Cardiac septum (tissue), 1 donor: ENCODE results near the gene MUC5AC. TPM values are rescaled to one million over a fixed set of nuclear protein-coding genes. Genes with fewer than 3 reads are reported as not detected.
"Not testable (repeated sequence)": the region's sequence is repeated elsewhere in the genome, so short reads cannot be mapped to it uniquely, and the experiment has no call there.

Source experiments
- DNase-seq: peaks from one replicate; pipeline ENCODE4 v3.0.0-alpha.2; 2020; ENCODE audit warnings: low spot score
- intact Hi-C: fragments of 100-400 bp; cut with DNase I; formaldehyde crosslinking; loops from one replicate; pipeline ENCODE4 v1.14.0; 2022
- total RNA-seq: library from RNA; stranded (reverse); fragmentation: NEBNext Ultra II Directional; extraction: Animal tissue kit (Norgen Biotek cat#: 25700); gene quantifications from one replicate; pipeline ENCODE4 v1.2.1, GENCODE V29; 2021
- donor health status: DM: no; HTN: no; CAD: no.

MUC5AC gene
- total RNA-seq, 1 donor from 2014 or later = not detected

DNA sequence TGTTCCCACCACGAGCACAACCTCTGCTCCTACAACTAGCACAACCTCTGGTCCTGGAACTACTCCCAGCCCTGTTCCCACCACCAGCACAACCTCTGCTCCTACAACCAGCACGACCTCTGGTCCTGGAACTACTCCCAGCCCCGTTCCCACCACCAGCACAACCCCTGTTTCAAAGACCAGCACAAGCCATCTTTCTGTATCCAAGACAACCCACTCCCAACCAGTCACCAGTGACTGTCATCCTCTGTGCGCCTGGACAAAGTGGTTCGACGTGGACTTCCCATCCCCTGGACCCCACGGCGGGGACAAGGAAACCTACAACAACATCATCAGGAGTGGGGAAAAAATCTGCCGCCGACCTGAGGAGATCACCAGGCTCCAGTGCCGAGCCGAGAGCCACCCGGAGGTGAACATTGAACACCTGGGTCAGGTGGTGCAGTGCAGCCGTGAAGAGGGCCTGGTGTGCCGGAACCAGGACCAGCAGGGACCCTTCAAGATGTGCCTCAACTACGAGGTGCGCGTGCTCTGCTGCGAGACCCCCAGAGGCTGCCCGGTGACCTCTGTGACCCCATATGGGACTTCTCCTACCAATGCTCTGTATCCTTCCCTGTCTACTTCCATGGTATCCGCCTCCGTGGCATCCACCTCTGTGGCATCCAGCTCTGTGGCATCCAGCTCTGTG lies 34.2 kb downstream of the MUC5AC start:
- DNase-seq = peak; percentile 69
- intact Hi-C loops = not testable (repeated sequence)

DNA sequence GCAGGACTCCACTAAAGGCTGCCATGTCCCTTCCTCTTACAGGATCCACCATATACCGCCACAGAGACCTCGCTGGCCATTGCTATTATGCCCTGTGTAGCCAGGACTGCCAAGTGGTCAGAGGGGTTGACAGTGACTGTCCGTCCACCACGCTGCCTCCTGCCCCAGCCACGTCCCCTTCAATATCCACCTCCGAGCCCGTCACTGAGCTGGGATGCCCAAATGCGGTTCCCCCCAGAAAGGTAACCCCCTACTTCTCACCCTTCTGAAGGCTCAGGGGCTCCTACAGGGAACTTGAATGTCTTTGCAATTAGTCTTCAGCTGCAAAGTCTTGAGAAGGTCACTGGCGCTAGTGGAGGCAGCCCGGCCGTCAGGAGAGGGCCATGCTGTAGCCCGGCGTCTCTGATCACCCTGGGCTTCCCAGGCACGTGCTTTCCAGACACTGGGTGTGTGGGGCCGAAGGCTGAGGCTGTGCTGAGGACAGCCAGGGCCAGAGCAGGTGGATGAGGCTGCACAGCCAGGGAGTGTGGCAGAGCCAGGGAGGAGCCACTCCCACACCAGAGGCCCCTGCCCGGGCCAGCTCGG lies 35.1 kb downstream of the MUC5AC start:
- intact Hi-C loops = no loop called here
- DNase-seq = peak; percentile 51

DNA sequence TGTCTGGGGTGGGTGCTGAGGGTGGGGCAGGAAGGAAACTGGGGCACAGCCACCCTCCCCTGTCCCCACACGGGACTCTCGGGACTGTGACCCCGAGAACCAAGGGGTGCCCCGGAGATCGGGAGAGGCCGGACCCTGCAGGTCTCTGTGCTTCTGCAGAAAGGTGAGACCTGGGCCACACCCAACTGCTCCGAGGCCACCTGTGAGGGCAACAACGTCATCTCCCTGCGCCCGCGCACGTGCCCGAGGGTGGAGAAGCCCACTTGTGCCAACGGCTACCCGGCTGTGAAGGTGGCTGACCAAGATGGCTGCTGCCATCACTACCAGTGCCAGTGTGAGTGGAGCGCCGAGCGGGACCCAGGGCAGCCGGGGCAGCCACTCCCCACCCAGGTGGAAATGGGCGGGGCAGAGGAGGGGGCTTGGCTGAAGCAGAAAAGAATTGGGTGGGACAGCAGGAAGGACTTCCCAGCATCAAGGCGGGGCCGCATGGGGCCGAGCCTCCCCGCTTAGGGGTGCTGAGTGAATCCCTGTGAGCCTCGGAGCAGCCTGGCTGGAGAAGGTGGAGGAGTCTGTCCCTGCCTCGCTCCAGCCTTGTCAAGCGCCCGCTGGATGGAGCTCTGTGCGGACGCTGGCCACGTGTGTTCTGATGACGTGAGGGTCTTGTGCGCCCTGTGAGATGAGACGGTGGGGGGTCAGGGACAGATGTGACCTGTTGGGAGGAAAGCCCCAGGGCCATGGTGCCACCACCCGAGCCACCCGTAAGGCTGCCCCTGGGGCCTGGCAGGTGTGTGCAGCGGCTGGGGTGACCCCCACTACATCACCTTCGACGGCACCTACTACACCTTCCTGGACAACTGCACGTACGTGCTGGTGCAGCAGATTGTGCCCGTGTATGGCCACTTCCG lies 35.8 kb downstream of the MUC5AC start:
- intact Hi-C loops = no loop called here
- DNase-seq = peak; percentile 60

DNA sequence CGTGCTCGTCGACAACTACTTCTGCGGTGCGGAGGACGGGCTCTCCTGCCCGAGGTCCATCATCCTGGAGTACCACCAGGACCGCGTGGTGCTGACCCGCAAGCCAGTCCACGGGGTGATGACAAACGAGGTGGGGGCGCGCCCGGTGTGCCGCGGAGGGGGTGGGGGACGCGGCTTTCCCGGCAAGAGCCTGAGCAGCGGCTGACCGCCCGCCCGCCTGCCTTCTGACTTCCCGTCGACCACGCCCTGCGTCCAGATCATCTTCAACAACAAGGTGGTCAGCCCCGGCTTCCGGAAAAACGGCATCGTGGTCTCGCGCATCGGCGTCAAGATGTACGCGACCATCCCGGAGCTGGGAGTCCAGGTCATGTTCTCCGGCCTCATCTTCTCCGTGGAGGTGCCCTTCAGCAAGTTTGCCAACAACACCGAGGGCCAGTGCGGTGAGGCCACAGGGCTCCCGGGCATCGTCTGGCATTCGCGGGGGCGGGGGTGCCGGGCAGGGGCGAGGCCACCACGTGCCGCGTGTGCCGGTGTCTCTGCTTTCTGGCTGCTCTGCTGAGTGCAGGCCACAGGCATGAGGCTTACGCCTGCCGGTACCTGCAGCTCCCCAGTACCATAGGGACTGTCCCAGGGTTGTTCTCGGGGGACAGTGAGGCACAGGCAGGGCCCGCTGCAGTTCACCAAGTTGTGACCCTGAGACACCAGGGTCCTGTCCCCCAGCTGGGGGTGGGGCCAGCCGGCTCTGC lies 36.7 kb downstream of the MUC5AC start:
- intact Hi-C loops = no loop called here
- peak; percentile 57 for DNase-seq

DNA sequence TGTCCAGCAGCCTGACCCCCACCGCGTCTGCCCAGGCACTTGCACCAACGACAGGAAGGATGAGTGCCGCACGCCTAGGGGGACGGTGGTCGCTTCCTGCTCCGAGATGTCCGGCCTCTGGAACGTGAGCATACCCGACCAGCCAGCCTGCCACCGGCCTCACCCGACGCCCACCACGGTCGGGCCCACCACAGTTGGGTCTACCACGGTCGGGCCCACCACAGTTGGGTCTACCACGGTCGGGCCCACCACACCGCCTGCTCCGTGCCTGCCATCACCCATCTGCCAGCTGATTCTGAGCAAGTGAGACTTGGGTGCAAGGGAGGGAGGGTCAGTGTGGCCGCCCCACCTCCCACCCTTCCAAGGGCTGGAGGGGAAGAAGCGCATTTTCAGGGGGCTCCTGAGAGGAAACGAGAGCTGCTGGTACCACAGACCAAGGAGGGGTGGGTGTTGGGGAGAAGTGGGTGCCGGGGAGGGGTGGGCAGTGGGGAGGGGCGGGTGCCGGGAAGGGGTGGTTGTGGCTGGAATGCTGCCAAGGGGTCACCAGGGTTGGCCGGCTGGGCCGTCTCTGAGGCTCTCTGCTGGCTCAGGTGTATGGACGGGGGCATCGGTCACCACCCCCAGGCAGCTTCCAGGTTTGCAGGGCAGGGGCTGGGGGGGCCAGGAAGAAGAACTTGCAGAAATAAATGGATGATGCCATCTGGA lies 37.4 kb downstream of the MUC5AC start:
- peak; percentile 62 for DNase-seq
- intact Hi-C loops = no loop called here

DNA sequence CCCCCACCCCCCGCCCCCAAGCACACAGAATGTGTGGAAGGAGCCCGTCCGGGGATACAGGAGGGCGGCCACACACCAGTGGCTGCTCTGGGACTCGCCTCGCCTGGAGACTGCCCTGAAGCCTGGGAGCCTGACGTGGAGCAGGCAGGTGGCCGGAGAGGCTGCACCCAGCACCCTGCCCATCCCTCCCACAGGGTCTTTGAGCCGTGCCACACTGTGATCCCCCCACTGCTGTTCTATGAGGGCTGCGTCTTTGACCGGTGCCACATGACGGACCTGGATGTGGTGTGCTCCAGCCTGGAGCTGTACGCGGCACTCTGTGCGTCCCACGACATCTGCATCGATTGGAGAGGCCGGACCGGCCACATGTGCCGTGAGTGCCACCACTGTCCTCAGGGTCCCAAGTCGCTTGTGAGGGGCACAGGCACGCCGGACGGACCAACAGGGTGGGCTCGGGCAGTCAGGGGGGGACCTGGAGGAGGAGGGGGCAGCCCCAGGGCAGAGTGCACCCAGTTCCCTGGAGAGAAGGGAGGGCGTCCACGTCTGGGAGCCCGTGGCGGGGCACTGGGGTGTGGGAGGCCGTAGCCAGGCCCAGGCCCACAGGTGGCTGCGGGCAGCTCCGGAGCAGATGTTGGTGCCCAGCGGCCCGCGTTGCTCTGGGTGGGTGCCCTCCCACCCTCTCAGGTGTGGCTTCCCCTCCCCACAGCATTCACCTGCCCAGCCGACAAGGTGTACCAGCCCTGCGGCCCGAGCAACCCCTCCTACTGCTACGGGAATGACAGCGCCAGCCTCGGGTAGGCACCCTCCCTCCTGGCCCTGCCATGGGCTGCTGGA lies 38.1 kb downstream of the MUC5AC start:
- intact Hi-C loops = no loop called here
- DNase-seq = peak; percentile 72

DNA sequence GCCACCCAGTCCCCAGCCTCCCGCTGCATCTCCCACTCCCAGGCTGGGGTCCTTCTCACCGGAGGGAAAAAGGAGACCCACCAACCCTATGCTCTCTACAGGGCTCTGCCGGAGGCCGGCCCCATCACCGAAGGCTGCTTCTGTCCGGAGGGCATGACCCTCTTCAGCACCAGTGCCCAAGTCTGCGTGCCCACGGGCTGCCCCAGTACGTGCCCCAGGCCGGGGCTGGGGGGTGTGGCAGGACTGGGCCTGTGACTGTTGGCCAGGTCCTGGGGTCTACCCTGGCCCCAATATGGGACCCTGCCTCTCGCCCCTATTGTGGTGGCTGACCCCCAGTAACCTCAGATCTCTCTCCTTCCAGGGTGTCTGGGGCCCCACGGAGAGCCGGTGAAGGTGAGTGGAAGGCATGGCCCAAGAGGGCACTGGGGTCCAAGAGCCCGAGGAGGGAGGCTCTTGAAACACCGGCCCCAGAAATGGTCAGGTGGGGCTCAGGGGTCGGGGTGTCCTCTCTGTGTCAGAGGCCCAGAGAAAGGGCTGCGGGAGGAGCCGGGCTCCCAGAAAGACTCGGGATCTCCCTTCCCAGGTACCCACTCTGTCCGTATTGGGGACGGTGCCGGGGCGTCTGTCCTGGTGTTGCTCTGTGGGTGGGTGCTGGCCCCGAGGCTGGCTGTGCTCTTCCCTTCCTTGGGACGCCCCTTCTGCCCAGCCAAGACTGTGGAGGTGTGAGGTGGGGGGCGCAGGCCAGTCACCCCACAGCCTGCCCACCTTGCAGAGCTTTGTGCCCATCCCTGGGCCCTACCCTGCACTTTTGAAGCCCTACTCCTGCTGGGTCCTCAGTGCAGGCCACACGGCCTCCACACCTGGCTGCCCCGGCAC lies 39.0 kb downstream of the MUC5AC start:
- intact Hi-C loops = no loop called here
- DNase-seq = peak; percentile 63

DNA sequence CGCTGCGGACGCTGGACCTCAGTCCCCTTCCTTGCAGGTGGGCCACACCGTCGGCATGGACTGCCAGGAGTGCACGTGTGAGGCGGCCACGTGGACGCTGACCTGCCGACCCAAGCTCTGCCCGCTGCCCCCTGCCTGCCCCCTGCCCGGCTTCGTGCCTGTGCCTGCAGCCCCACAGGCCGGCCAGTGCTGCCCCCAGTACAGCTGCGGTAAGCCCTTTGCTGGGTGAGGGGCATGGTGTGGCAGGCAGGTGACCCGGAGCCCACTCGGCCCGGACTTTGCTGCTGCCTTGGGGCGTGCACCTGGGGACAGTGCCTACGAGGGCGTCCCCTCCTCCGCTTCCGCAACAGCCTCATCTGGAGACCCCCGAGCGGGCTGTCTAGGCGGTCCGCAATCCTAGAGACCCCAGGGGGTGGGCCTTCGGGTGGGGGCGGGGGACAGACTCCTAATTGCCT lies 39.7 kb downstream of the MUC5AC start:
- intact Hi-C loops = no loop called here
- peak; percentile 58 for DNase-seq

DNA sequence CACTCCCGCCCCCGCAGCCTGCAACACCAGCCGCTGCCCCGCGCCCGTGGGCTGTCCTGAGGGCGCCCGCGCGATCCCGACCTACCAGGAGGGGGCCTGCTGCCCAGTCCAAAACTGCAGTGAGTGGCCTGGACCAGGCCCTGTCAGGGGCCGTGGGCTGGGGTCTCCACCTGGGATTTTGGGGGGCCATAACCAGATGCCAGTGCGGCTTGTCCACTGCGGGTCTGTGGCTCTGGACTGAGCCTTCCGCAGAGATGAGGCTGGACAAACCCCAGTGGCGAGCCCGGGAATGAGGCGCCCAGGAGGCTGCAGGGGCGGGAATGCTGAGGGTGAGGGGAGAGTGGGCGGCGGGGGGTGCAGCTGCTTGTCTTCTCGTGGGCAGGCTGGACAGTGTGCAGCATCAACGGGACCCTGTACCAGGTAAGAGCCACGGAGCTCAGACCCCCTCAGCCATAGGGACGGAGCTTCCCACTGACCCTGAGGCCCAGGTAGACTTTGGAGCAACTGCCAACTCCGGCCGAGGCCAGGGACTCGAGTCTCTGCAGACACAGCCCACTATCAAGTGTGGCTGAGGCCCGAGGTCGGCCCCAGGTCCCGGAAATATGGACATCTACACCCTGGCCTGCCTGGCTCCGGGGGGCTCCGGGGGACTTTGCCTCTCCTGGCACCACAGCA lies 40.3 kb downstream of the MUC5AC start:
- DNase-seq = peak; percentile 61
- intact Hi-C loops = no loop called here

DNA sequence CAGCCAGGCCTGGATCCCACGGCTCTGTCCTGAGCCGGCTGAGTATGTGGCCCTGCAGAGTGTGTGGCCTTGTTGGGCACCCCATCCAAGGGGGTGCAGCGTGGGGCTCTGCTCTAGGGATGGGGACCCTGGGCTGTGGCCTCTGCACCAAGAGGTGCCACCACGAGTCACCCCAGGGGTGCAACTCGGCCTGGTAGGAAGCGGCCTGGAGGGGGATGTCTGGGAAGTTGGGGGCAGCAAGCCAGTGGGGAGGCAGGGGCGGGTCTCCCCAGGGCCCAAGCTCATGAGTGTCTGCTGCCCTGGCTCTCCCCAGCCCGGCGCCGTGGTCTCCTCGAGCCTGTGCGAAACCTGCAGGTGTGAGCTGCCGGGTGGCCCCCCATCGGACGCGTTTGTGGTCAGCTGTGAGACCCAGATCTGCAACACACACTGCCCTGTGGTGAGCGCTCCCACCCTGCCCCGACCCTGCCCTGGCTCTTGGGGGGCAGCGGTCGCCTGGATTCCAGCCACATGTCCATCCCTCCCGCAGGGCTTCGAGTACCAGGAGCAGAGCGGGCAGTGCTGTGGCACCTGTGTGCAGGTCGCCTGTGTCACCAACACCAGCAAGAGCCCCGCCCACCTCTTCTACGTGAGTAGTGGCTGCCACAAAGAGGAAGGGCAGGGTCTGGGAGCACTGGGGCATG lies 40.9 kb downstream of the MUC5AC start:
- intact Hi-C loops = no loop called here
- peak; percentile 73 for DNase-seq

DNA sequence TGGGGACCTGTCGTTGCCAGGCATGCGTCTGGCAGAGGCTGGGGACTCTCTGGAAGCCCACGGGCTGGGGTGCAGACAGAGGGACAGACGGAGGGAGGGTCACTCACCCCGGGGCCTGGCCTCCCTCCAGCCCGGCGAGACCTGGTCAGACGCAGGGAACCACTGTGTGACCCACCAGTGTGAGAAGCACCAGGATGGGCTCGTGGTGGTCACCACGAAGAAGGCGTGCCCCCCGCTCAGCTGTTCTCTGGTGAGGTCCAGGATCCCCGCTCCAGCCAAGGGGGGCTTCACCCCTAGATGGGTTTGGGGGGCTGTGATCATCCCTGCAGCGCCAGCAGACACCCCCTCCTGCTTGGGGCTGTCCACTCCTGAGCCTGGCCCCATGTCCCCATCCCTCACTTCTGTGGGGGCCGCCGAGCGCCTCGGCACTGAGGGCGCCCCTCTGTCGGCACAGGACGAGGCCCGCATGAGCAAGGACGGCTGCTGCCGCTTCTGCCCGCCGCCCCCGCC lies 41.5 kb downstream of the MUC5AC start:
- intact Hi-C loops = no loop called here

DNA sequence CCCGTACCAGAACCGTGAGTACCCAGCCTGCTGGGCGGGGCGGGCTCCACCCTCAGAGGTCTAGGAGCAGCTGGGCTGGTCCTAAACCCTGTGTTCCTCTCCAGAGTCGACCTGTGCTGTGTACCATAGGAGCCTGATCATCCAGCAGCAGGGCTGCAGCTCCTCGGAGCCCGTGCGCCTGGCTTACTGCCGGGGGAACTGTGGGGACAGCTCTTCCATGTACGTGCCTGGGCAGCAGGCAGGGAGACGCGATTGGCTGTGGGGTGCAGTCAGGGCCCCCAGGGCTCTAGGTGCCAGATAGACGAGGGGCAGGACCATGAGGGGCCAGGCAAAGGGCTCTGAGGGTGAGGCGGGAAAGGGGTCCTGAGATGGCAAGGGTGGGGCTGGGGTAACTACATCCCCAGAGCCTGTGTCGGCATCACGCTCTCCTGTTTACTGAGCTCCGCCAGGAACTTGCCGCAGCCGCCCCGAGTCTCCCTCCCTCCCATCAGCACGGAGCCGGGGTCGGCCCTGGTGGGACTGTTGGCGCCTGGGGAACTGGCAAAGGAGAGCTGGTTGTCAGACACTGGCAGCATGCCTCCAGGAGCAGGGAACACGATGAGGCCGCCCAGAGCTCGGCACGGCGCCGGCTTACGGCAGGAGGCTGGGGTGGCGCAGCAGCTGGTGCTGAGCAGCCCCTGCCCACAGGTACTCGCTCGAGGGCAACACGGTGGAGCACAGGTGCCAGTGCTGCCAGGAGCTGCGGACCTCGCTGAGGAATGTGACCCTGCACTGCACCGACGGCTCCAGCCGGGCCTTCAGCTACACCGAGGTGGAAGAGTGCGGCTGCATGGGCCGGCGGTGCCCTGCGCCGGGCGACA lies 42.2 kb downstream of the MUC5AC start:
- DNase-seq = peak; percentile 65
- intact Hi-C loops = loop anchor here (5.0 kb wide), 1 partner anchor 317 kb away; no protein-coding TSS in a partner anchor

More for the DNA sequence above, 41.5 kb downstream of the MUC5AC start:
- peak; percentile 26 for DNase-seq

DNA sequence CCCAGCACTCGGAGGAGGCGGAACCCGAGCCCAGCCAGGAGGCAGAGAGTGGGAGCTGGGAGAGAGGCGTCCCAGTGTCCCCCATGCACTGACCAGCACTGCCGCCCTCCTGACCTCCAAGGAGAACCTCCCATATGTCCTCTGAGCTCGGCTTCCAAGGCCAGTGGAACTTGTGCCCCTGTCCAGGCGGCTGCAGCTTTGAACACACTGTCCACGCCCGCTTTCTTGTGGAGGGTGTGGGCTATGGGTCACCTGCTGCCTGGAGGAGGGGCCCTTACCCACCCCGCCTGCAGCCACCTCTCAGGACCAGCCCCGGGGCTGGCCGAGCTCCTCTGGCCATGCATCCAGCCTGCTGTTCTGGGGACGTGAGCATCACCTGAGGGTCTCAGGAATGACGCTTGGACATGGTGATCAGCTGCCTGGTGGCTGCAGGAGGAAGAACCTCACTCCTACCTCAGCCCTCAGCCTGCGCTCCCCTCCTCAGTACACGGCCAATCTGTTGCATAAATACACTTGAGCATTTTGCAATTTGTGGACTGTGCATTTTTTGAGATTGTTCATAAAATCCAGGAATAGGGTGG lies 42.9 kb downstream of the MUC5AC start:
- intact Hi-C loops = loop anchor here (5.0 kb wide), 1 partner anchor 317 kb away; no protein-coding TSS in a partner anchor
- DNase-seq = peak; percentile 74

DNA sequence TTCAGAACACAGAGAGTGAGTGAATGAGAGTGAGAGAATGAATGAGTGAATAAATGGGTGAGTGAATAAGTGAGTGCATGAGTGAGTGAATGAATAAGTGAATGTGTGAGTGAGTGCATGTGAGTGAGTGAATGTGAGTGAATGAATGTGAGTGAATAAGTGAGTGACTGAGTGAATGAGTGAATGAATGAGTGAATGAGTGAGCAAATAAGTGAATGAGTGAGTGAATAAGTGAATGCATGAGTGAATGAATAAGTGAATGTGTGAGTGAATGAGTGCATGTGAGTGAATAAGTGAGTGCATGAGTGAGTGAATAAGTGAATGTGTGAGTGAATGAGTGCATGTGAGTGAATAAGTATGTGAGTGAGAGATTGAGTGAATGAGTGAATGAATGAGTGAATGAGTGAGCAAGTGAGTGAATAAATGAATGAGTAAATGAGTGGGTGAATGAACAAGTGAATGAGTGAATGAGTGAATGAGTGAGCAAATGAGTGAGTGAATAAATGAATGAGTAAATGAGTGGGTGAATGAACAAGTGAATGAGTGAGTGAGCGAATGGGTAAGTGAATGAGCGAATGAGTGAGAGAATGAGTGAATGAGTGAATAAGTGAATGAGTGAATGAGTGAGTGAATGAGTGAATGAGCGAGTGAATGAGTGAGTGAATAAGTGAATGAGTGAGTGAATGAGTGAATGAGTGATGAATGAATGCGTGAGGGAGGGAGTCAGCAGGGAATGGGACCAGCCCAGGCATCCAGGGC lies 43.8 kb downstream of the MUC5AC start:
- intact Hi-C loops = loop anchor here (5.0 kb wide), 1 partner anchor 316 kb away; no protein-coding TSS in a partner anchor
- DNase-seq = no peak
